CD4-positive, alpha-beta T cell (primary cell): ENCODE results near the gene SLC9A2. TPM values are rescaled to one million over a fixed set of nuclear protein-coding genes. Genes with fewer than 3 reads are reported as not detected.

Experiments
- ATAC-seq: fragments of 200-7000 bp; cut with Tn5 transposase; one replicate; pipeline ENCODE4 v1.10.0; 2022; ENCODE audit warnings: mild to moderate bottlenecking; ENCODE audit not compliant: poor library complexity
- CTCF ChIA-PET: fragments of 350-600 bp; sonication (Branson Sonifier 250); formaldehyde crosslinking; loops from one replicate; lab custom pipeline; 2021; ENCODE audit warnings: antibody characterized with exemption, inconsistent platforms; lab: Charles Lee
- POLR2A ChIA-PET: fragments of 350-600 bp; sonication (Branson Sonifier 250); formaldehyde crosslinking; loops from one replicate; lab custom pipeline; 2021; ENCODE audit warnings: antibody characterized with exemption, inconsistent platforms; lab: Charles Lee
- DNase-seq, 14 experiments: peaks; one replicate each; pipeline ENCODE4 v3.0.0-alpha.2; 2013 to 2020; ENCODE audit warnings: mixed read lengths in 2 of 14
- H3K27ac ChIP-seq, 2 donors: one replicate each; pipeline versions ENCODE4 v1.5.1 to v1.7.0; 2013; ENCODE audit warnings: low read length in 2 of 2, low read depth in 1 of 2, mild to moderate bottlenecking in 1 of 2
- H3K27me3 ChIP-seq, 2 experiments: 1 replicate in 1 of 2; 2 replicates in 1 of 2; pipeline versions ENCODE4 v1.6.1 to v1.7.0; 2013; ENCODE audit warnings: low read length in 2 of 2, control low read depth in 1 of 2, mild to moderate bottlenecking in 1 of 2, moderate library complexity in 1 of 2; ENCODE audit not compliant: insufficient read depth in 2 of 2, control insufficient read depth in 1 of 2
- H3K36me3 ChIP-seq: one replicate; pipeline ENCODE4 v1.6.1; 2013; ENCODE audit warnings: low read length, control low read depth; ENCODE audit not compliant: insufficient read depth
- H3K4me1 ChIP-seq: one replicate; pipeline ENCODE4 v1.6.1; 2013; ENCODE audit warnings: low read length, control low read depth; ENCODE audit not compliant: insufficient read depth
- H3K4me3 ChIP-seq: one replicate; pipeline ENCODE4 v1.5.1; 2013; ENCODE audit warnings: mild to moderate bottlenecking, low read length, moderate library complexity
- H3K9me3 ChIP-seq, 2 experiments: 1 replicate in 1 of 2; 2 replicates in 1 of 2; pipeline versions ENCODE4 v1.6.1 to v1.7.0; 2013; ENCODE audit warnings: low read length in 2 of 2, mild to moderate bottlenecking in 2 of 2, control low read depth in 1 of 2, moderate library complexity in 1 of 2; ENCODE audit not compliant: control insufficient read depth in 1 of 2, insufficient read depth in 1 of 2
- H3K27ac Mint-ChIP-seq: one replicate; pipeline ENCODE4 v1.8.0; 2020; ENCODE audit warnings: mixed read lengths
- H3K27me3 Mint-ChIP-seq: one replicate; pipeline ENCODE4 v1.8.0; 2021; ENCODE audit warnings: mixed read lengths
- H3K36me3 Mint-ChIP-seq: one replicate; pipeline ENCODE4 v1.8.0; 2021; ENCODE audit warnings: low read depth, mixed read lengths
- H3K4me1 Mint-ChIP-seq: one replicate; pipeline ENCODE4 v1.8.0; 2021; ENCODE audit warnings: low read depth, mixed read lengths
- H3K4me3 Mint-ChIP-seq: one replicate; pipeline ENCODE4 v1.8.0; 2020; ENCODE audit warnings: mild to moderate bottlenecking, mixed read lengths
- H3K9me3 Mint-ChIP-seq: one replicate; pipeline ENCODE4 v1.8.0; 2020; ENCODE audit warnings: mixed read lengths
- CTCF ChIP-seq: fragments of 200-600 bp; IDR thresholded peaks from one replicate; pipeline ENCODE4 v1.8.0; 2022; ENCODE audit warnings: antibody characterized with exemption, mild to moderate bottlenecking
- intact Hi-C, 2 experiments: fragments of 100-400 bp; cut with DNase I in 1 of 2; cut with micrococcal nuclease in 1 of 2; formaldehyde crosslinking; loops; one replicate each; pipeline versions ENCODE4 v1.15.1 to v1.9.0; 2023 to 2025; cut with DNase I, micrococcal nuclease
- total RNA-seq, 174 experiments: library from RNA in 2 of 174; stranded (reverse) in 2 of 174; gene quantifications; one replicate each; pipeline ENCODE4 v1.2.3 and lab custom pipeline; 2021 to 2026

Gene SLC9A2
- total RNA-seq, 2 experiments from 2014 or later = not detected

DNA sequence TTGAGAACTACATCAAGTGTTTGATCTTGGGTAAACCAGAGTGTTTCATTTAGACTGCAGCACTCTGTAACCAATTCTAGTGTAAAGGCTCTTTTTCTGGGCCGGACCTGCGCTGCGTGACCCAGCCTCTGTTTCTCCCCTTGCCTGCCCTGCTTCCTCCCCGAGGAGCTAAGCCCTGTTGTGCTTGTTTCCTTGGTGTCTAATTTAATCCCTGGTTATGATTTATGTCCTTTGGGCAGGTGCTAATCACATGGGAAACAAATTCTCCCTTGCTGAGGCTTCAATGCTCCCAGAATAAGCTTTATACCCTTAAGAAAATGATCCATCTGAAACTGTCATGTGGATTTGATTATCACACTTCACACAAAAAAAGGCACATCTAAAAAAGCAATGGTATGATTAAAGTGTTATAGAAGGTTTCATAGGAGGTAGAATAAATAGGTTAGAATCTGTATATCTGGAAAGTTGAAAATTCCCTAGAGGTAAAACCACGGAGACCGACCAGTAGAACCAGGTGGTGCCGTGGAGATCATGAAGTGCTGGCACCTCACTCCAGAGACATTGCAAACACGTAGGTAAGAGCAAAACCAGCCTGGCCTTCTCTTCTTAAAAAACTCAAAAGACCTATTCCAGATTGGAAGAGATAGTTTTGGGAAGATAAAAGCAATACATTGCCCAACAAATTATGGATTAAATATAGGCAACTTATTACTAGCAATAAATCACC lies 31.0 kb upstream of the SLC9A2 start:
- Histone ChIP-seq H3K27ac (no peak overlapping the region), H3K27me3 (peaks cover 0 to 8% of the 10 kb centered on the region in 2 experiments), H3K4me1 (no peaks in the 10 kb centered on the region), H3K36me3 (no peaks in the 10 kb centered on the region), H3K9me3 (no peaks in the 10 kb centered on the region), H3K4me3 (no peak overlapping the region)
- ChIA-PET POLR2A (no interaction called here), CTCF (no interaction called here)
- no peak for ATAC-seq
- Mint-ChIP-seq H3K27ac (no peak overlapping the region), H3K36me3 (no peaks in the 10 kb centered on the region), H3K27me3 (peaks cover 10% of the 10 kb centered on the region), H3K4me1 (peaks cover 4% of the 10 kb centered on the region), H3K4me3 (no peak overlapping the region), H3K9me3 (no peaks in the 10 kb centered on the region)
- intact Hi-C loops = no loop called here
- TF ChIP-seq CTCF = no peak
- DNase-seq = no peak

DNA sequence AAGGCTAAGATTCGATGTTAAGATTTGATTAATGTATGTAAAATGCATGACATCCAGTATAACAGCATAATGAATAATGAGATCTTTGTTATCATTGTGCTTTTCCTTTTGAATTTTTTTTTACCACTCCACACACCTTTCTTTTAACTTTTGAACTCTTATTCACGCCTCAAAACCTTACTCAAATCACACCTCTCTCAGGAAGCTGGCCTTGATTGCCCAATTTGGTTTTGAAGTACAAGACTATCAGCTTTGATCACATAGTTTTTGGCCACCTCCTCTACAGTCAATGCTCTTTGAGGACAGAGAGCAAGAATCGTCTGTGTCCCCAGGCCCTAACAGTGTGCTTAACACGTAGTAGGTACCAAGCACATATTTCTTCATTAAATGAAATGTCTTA lies 29.9 kb upstream of the SLC9A2 start:
- POLR2A ChIA-PET = no interaction called here
- no peaks in the 10 kb centered on the region for H3K36me3 Mint-ChIP-seq
- H3K9me3 ChIP-seq = no peaks in the 10 kb centered on the region
- peaks cover 0 to 8% of the 10 kb centered on the region in 2 experiments for H3K27me3 ChIP-seq
- CTCF ChIA-PET = no interaction called here
- H3K27ac Mint-ChIP-seq = no peak overlapping the region
- no peak for ATAC-seq
- H3K4me3 ChIP-seq = no peak overlapping the region
- no peaks in the 10 kb centered on the region for H3K36me3 ChIP-seq
- H3K27ac ChIP-seq = no peak overlapping the region
- intact Hi-C loops = no loop called here
- H3K4me1 Mint-ChIP-seq = no peaks in the 10 kb centered on the region
- no peak for DNase-seq
- H3K4me3 Mint-ChIP-seq = no peak overlapping the region
- TF ChIP-seq CTCF = no peak
- H3K4me1 ChIP-seq = no peaks in the 10 kb centered on the region
- H3K9me3 Mint-ChIP-seq = no peaks in the 10 kb centered on the region
- peaks cover 10% of the 10 kb centered on the region for H3K27me3 Mint-ChIP-seq

DNA sequence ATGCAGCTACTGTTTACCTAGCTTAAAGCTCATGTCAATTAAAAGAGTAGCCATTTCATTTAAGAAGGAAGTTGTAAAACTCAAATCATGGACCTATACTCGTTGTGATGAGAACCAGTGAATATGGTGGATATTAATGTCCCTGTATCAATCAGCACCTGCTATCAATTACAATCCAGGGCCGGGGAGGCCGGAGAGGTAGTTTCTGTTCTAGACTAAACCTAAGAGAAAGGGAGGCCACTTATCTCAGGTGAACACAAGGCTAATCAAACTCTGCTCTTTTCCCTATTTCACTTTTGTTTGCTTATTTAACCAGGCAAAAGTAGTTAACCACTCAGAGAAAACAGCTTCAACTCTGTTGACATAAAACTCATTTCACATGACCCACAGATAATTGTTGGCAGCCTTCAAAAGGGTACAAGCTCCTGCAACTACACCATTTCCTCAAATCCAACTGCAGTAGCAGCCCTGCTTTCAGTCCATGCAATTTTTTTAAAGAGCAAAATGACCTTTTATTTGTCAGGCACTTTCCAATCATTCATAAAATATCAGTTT lies 27.8 kb upstream of the SLC9A2 start:
- Mint-ChIP-seq H3K4me3 (no peak overlapping the region), H3K27ac (no peak overlapping the region), H3K4me1 (no peaks in the 10 kb centered on the region), H3K27me3 (peaks cover 15% of the 10 kb centered on the region), H3K9me3 (no peaks in the 10 kb centered on the region), H3K36me3 (no peaks in the 10 kb centered on the region)
- H3K4me1 ChIP-seq = no peaks in the 10 kb centered on the region
- H3K36me3 ChIP-seq = no peaks in the 10 kb centered on the region
- ChIA-PET CTCF (no interaction called here), POLR2A (no interaction called here)
- H3K9me3 ChIP-seq = no peaks in the 10 kb centered on the region
- intact Hi-C loops = no loop called here
- peaks cover 0 to 8% of the 10 kb centered on the region in 2 experiments for H3K27me3 ChIP-seq
- H3K27ac ChIP-seq = no peak overlapping the region
- ATAC-seq (no peak), DNase-seq (no peak)
- TF ChIP-seq CTCF = no peak
- no peak overlapping the region for H3K4me3 ChIP-seq
